NB4 (cell line): ENCODE data around the gene NUMB.

Experiments used
- MYC ChIP-seq: IDR thresholded peaks from 2 replicates; pipeline ENCODE4 v1.6.1; 2011; ENCODE audit warnings: low read depth, low read length
- POLR2A ChIP-seq: IDR thresholded peaks from 2 replicates; pipeline ENCODE4 v1.6.1; 2011; ENCODE audit warnings: mild to moderate bottlenecking; ENCODE audit not compliant: insufficient read length; ENCODE audit errors: extremely low read depth
- TF ChIP-seq, protein P1 (sequence below): IDR thresholded peaks from one replicate; pipeline ENCODE4 v1.5.1; 2012; ENCODE audit warnings: low read depth, low read length
- TF ChIP-seq, protein P2 (sequence below): IDR thresholded peaks from 2 replicates; pipeline ENCODE4 v1.6.1; 2011; ENCODE audit warnings: low read depth, low read length

- no peak for TF ChIP-seq MYC
- TF ChIP-seq, protein P1, sequence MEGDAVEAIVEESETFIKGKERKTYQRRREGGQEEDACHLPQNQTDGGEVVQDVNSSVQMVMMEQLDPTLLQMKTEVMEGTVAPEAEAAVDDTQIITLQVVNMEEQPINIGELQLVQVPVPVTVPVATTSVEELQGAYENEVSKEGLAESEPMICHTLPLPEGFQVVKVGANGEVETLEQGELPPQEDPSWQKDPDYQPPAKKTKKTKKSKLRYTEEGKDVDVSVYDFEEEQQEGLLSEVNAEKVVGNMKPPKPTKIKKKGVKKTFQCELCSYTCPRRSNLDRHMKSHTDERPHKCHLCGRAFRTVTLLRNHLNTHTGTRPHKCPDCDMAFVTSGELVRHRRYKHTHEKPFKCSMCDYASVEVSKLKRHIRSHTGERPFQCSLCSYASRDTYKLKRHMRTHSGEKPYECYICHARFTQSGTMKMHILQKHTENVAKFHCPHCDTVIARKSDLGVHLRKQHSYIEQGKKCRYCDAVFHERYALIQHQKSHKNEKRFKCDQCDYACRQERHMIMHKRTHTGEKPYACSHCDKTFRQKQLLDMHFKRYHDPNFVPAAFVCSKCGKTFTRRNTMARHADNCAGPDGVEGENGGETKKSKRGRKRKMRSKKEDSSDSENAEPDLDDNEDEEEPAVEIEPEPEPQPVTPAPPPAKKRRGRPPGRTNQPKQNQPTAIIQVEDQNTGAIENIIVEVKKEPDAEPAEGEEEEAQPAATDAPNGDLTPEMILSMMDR, result no peak
- TF ChIP-seq POLR2A, result no peak
- TF ChIP-seq, protein P2, sequence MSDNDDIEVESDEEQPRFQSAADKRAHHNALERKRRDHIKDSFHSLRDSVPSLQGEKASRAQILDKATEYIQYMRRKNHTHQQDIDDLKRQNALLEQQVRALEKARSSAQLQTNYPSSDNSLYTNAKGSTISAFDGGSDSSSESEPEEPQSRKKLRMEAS, result no peak
Observed at GRCh38 chr14:73437206-73437605, 21.1 kb downstream of the NUMB start.
